Activated naive CD4-positive, alpha-beta T cell treated with anti-CD3 and anti-CD28 coated beads, Interleukin-2, amount 50 U/mL, for 24 hours (primary cell): ENCODE data around the gene NOL6.
A peak's percentile ranks its signal among the peaks of the same experiment; 100 is the strongest.
"Not testable (repeated sequence)": the region's sequence is repeated elsewhere in the genome, so short reads cannot be mapped to it uniquely, and the experiment has no call there.

Experiments
- H3K27ac Mint-ChIP-seq: one replicate; pipeline ENCODE4 v1.8.0; 2021; ENCODE audit warnings: mild to moderate bottlenecking, mixed read lengths
- H3K27me3 Mint-ChIP-seq: one replicate; pipeline ENCODE4 v1.8.0; 2021; ENCODE audit warnings: mixed read lengths
- H3K36me3 Mint-ChIP-seq: one replicate; pipeline ENCODE4 v1.8.0; 2021; ENCODE audit warnings: mixed read lengths
- H3K4me1 Mint-ChIP-seq: one replicate; pipeline ENCODE4 v1.8.0; 2021; ENCODE audit warnings: mixed read lengths
- H3K4me3 Mint-ChIP-seq: one replicate; pipeline ENCODE4 v1.8.0; 2021; ENCODE audit warnings: mild to moderate bottlenecking, mixed read lengths
- H3K9me3 Mint-ChIP-seq: one replicate; pipeline ENCODE4 v1.8.0; 2021; ENCODE audit warnings: mixed read lengths

Gene NOL6

DNA sequence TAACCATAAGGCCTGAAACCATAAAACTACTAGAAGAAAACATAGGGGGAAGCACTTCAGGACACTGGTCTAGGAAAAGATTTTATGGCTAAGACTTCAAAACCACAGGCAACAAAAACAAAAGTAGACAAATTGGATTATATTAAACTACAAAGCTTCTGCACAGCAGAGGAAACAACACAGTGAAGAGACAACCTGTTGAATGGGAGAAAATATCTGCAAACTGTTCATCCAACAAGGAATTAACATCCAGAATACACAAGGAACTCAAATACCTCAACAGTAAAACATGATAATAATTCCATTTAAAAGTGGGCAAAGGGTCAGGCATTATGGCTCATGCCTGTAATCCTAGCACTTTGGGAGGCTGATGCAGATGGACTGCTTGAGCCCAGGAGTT, 11.6 kb upstream of the NOL6 start:
- H3K4me3 Mint-ChIP-seq, H3K36me3 Mint-ChIP-seq, H3K27ac Mint-ChIP-seq, H3K27me3 Mint-ChIP-seq, H3K9me3 Mint-ChIP-seq, H3K4me1 Mint-ChIP-seq: not testable (repeated sequence)

- H3K4me1 Mint-ChIP-seq = no peaks in the 10 kb centered on the region
- no peak overlapping the region for H3K27ac Mint-ChIP-seq
- H3K4me3 Mint-ChIP-seq = no peak overlapping the region
- no peaks in the 10 kb centered on the region for H3K36me3 Mint-ChIP-seq
- no peaks in the 10 kb centered on the region for H3K9me3 Mint-ChIP-seq
- no peaks in the 10 kb centered on the region for H3K27me3 Mint-ChIP-seq
Observed at GRCh38 chr9:33480976-33481375, 7.3 kb upstream of the NOL6 start.

- no peak overlapping the region for H3K27ac Mint-ChIP-seq
- H3K4me3 Mint-ChIP-seq = no peak overlapping the region
- H3K36me3 Mint-ChIP-seq = no peaks in the 10 kb centered on the region
- no peaks in the 10 kb centered on the region for H3K27me3 Mint-ChIP-seq
- H3K4me1 Mint-ChIP-seq = no peaks in the 10 kb centered on the region
- no peaks in the 10 kb centered on the region for H3K9me3 Mint-ChIP-seq
Observed at GRCh38 chr9:33480106-33480505, 6.4 kb upstream of the NOL6 start.

GRCh38 chr9:33476503-33476902, 2.8 kb upstream of the NOL6 start:
- Mint-ChIP-seq H3K4me1 (peaks cover 22% of the 10 kb centered on the region), H3K27me3 (no peaks in the 10 kb centered on the region), H3K4me3 (no peak overlapping the region), H3K36me3 (peaks cover 5% of the 10 kb centered on the region), H3K9me3 (no peaks in the 10 kb centered on the region), H3K27ac (no peak overlapping the region)

GRCh38 chr9:33475357-33475756, 1.6 kb upstream of the NOL6 start:
- peaks cover 27% of the 10 kb centered on the region for H3K4me1 Mint-ChIP-seq
- no peaks in the 10 kb centered on the region for H3K9me3 Mint-ChIP-seq
- no peaks in the 10 kb centered on the region for H3K27me3 Mint-ChIP-seq
- H3K27ac Mint-ChIP-seq = no peak overlapping the region
- H3K36me3 Mint-ChIP-seq = peaks cover 8% of the 10 kb centered on the region
- H3K4me3 Mint-ChIP-seq = peak overlapping the region; percentile 23

DNA sequence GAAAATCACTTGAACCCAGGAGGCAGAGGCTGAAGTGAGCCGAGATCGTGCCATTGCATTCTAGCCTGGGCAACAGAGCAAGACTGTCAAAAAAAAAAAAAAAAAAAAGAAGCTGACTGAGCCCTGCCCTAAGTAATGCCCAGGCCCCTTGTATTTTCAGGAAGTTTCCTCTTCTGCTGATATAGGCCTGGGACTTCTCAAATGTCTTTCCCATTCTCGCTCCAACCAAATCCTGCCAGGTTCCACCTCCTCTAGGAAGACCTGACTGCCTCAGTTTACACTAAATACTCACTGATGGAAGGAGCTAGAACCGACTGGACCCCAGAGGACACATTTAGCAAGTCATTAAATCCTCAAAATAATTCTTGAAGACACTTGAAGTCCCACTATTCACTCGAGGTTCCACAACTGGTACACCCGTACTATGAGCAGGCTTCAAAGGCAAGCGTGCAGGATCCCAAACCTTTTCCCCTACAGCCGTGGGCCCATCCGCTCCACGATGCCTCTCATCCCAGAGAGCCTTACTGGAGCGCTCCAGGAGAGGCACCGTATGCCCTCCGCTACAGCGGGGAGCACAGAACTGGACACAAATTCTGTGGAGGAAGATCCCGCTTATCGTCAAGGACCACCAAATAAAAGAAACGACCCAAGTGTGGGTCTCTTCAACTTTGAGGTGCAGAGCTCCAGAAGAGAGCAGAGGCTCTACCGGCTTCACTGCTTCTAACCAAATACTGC, 676 bp downstream of the NOL6 start:
- H3K27ac Mint-ChIP-seq = peak overlapping the region; percentile 99
- H3K4me1 Mint-ChIP-seq = peaks cover 30% of the 10 kb centered on the region
- H3K36me3 Mint-ChIP-seq = peaks cover 17% of the 10 kb centered on the region
- H3K4me3 Mint-ChIP-seq = peak overlapping the region; percentile 100
- H3K9me3 Mint-ChIP-seq = no peaks in the 10 kb centered on the region
- H3K27me3 Mint-ChIP-seq = no peaks in the 10 kb centered on the region

- Mint-ChIP-seq H3K9me3 (no peaks in the 10 kb centered on the region), H3K27me3 (no peaks in the 10 kb centered on the region), H3K27ac (no peak overlapping the region), H3K4me1 (peaks cover 30% of the 10 kb centered on the region), H3K4me3 (peak overlapping the region; percentile 100), H3K36me3 (peaks cover 18% of the 10 kb centered on the region)
Observed at GRCh38 chr9:33472171-33472880, 1.4 kb downstream of the NOL6 start.

- peak overlapping the region; percentile 100 for H3K4me3 Mint-ChIP-seq
- H3K27ac Mint-ChIP-seq = peak overlapping the region; percentile 38
- H3K4me1 Mint-ChIP-seq = peaks cover 30% of the 10 kb centered on the region
- H3K36me3 Mint-ChIP-seq = peaks cover 18% of the 10 kb centered on the region
- no peaks in the 10 kb centered on the region for H3K27me3 Mint-ChIP-seq
- no peaks in the 10 kb centered on the region for H3K9me3 Mint-ChIP-seq
Observed at GRCh38 chr9:33471361-33471760, 2.4 kb downstream of the NOL6 start.

GRCh38 chr9:33469891-33470290, 3.8 kb downstream of the NOL6 start:
- Mint-ChIP-seq H3K36me3 (peaks cover 18% of the 10 kb centered on the region), H3K4me1 (peaks cover 30% of the 10 kb centered on the region), H3K27ac (no peak overlapping the region)

DNA sequence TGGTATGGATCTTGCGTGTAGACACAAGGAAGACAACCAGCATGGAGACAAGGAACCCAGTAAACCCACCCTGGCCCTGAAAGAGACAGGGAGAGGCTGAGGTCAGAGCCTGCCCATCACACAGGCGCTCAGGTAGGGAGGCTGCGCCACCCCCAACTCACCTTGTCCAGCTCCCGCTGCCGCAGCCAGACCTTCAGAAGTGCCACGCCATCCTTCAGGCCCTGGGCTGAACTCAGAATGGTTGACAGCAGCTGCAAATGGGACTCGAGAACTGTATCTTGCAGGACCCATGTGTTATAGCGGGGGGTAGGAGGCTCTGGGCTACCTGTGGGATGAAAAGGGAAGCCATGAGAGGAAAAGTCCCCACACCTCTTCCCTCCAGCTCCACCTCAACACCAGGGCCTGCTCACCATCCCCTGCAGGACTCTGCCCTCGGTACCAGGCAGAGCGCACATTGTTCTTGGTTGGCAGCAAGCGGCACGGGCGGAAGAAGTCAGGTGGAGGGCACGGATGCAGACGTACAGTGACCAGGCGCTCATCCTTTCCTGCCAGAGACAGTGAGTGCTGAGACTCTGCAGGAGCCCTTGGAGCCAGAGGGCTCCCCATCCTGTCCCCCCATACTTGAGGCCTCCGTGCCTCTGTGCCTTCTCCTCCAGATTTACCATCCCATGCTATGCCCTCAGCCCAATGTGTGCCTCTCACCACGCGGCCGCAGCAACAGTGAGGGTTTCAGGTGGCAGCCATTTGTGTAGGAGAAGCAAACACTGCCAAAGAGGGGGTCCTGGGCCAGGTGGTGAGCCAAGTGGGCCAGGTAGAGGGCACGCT, 4.7 kb downstream of the NOL6 start:
- no peaks in the 10 kb centered on the region for H3K27me3 Mint-ChIP-seq
- peaks cover 18% of the 10 kb centered on the region for H3K36me3 Mint-ChIP-seq
- H3K4me3 Mint-ChIP-seq = no peak overlapping the region
- H3K9me3 Mint-ChIP-seq = no peaks in the 10 kb centered on the region
- H3K4me1 Mint-ChIP-seq = peaks cover 25% of the 10 kb centered on the region
- no peak overlapping the region for H3K27ac Mint-ChIP-seq

More at GRCh38 chr9:33469891-33470290, 3.8 kb downstream of the NOL6 start:
- H3K9me3 Mint-ChIP-seq = no peaks in the 10 kb centered on the region
- H3K27me3 Mint-ChIP-seq = no peaks in the 10 kb centered on the region
- peak overlapping the region; percentile 20 for H3K4me3 Mint-ChIP-seq

GRCh38 chr9:33468215-33468730, 5.5 kb downstream of the NOL6 start:
- Mint-ChIP-seq H3K36me3 (peaks cover 16% of the 10 kb centered on the region), H3K27ac (no peak overlapping the region), H3K4me3 (no peak overlapping the region)

DNA sequence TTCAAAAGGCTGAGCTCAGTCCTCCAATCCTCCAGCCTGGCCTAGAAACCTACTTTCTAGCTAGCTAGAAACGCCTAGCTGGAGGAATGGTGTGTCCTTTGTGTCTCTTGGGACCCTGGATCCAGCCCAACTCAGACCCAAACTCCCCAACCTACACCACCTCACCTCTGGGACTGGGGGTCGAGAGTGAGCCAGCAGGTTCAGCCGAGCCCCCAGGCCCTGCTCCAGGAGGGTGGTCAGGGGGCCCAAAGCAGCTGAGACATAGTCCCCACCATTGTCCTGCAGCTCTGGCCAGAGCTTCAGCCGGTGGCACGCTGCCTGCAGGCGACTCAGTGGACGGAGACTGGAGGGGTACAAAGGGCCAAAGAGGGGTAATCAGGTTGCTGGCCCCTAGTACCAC, 6.2 kb downstream of the NOL6 start:
- Mint-ChIP-seq H3K9me3 (no peaks in the 10 kb centered on the region), H3K27ac (no peak overlapping the region), H3K27me3 (no peaks in the 10 kb centered on the region), H3K4me3 (no peak overlapping the region), H3K4me1 (peaks cover 18% of the 10 kb centered on the region), H3K36me3 (peaks cover 20% of the 10 kb centered on the region)

More at GRCh38 chr9:33468215-33468730, 5.5 kb downstream of the NOL6 start:
- Mint-ChIP-seq H3K4me1 (peaks cover 19% of the 10 kb centered on the region), H3K27me3 (no peaks in the 10 kb centered on the region), H3K9me3 (no peaks in the 10 kb centered on the region)

GRCh38 chr9:33466565-33467495, 6.9 kb downstream of the NOL6 start:
- no peaks in the 10 kb centered on the region for H3K27me3 Mint-ChIP-seq
- no peak overlapping the region for H3K4me3 Mint-ChIP-seq
- H3K27ac Mint-ChIP-seq = no peak overlapping the region
- peaks cover 11% of the 10 kb centered on the region for H3K4me1 Mint-ChIP-seq
- peaks cover 20% of the 10 kb centered on the region for H3K36me3 Mint-ChIP-seq
- H3K9me3 Mint-ChIP-seq = no peaks in the 10 kb centered on the region

- H3K4me3 Mint-ChIP-seq = no peak overlapping the region
- peaks cover 7% of the 10 kb centered on the region for H3K4me1 Mint-ChIP-seq
- no peaks in the 10 kb centered on the region for H3K27me3 Mint-ChIP-seq
- H3K27ac Mint-ChIP-seq = no peak overlapping the region
- H3K9me3 Mint-ChIP-seq = no peaks in the 10 kb centered on the region
- H3K36me3 Mint-ChIP-seq = peaks cover 19% of the 10 kb centered on the region
Observed at GRCh38 chr9:33465596-33466564, 7.8 kb downstream of the NOL6 start.
